ENCODE data around the gene FGFR2.

FGFR2 gene

GRCh38 chr10:121627876-121628581 lies 29.8 kb upstream of the FGFR2 start:
- Mint-ChIP-seq H3K9me3 (no peaks in the 10 kb centered on the region), H3K4me1 (peaks cover 43% of the 10 kb centered on the region), H3K4me3 (no peak overlapping the region), H3K36me3 (ENCODE audit: low read depth) (no peaks in the 10 kb centered on the region), H3K27me3 (ENCODE audit: low read depth, poor library complexity) (peaks cover 21% of the 10 kb centered on the region), H3K27ac (peak overlapping the region; percentile 66)
- TF ChIP-seq CTCF (IDR thresholded peaks at IDR 0.05), result no peak
- DNase-seq, result no peak

- no peak overlapping the region for H3K27ac Mint-ChIP-seq
- peaks cover 47% of the 10 kb centered on the region for H3K4me1 Mint-ChIP-seq
- H3K4me3 Mint-ChIP-seq, result no peak overlapping the region
- no peak for TF ChIP-seq CTCF (IDR thresholded peaks at IDR 0.05)
- no peaks in the 10 kb centered on the region for H3K36me3 Mint-ChIP-seq (ENCODE audit: low read depth)
- peaks cover 29% of the 10 kb centered on the region for H3K27me3 Mint-ChIP-seq (ENCODE audit: low read depth, poor library complexity)
- H3K9me3 Mint-ChIP-seq, result no peaks in the 10 kb centered on the region
- DNase-seq, result no peak
Measured at GRCh38 chr10:121624836-121625486, 26.7 kb upstream of the FGFR2 start.

- peaks cover 20% of the 10 kb centered on the region for H3K9me3 Mint-ChIP-seq
- no peak overlapping the region for H3K4me3 Mint-ChIP-seq
- H3K27me3 Mint-ChIP-seq (ENCODE audit: low read depth, poor library complexity), result peaks cover 26% of the 10 kb centered on the region
- H3K27ac Mint-ChIP-seq, result no peak overlapping the region
- H3K4me1 Mint-ChIP-seq, result peaks cover 48% of the 10 kb centered on the region
- no peaks in the 10 kb centered on the region for H3K36me3 Mint-ChIP-seq (ENCODE audit: low read depth)
- no peak for TF ChIP-seq CTCF (IDR thresholded peaks at IDR 0.05)
- DNase-seq, result no peak
Measured at GRCh38 chr10:121618906-121619305, 20.7 kb upstream of the FGFR2 start.

- peaks cover 48% of the 10 kb centered on the region for H3K4me1 Mint-ChIP-seq
- peaks cover 20% of the 10 kb centered on the region for H3K9me3 Mint-ChIP-seq
- no peak for TF ChIP-seq CTCF (IDR thresholded peaks at IDR 0.05)
- H3K27me3 Mint-ChIP-seq (ENCODE audit: low read depth, poor library complexity), result peaks cover 28% of the 10 kb centered on the region
- no peak overlapping the region for H3K27ac Mint-ChIP-seq
- H3K36me3 Mint-ChIP-seq (ENCODE audit: low read depth), result no peaks in the 10 kb centered on the region
- DNase-seq, result no peak
- no peak overlapping the region for H3K4me3 Mint-ChIP-seq
Measured at GRCh38 chr10:121617176-121617575, 18.9 kb upstream of the FGFR2 start.

- peaks cover 20% of the 10 kb centered on the region for H3K9me3 Mint-ChIP-seq
- no peak overlapping the region for H3K4me3 Mint-ChIP-seq
- peaks cover 29% of the 10 kb centered on the region for H3K27me3 Mint-ChIP-seq (ENCODE audit: low read depth, poor library complexity)
- no peak for TF ChIP-seq CTCF (IDR thresholded peaks at IDR 0.05)
- H3K27ac Mint-ChIP-seq, result no peak overlapping the region
- DNase-seq, result no peak
- H3K36me3 Mint-ChIP-seq (ENCODE audit: low read depth), result no peaks in the 10 kb centered on the region
- H3K4me1 Mint-ChIP-seq, result peaks cover 45% of the 10 kb centered on the region
Measured at GRCh38 chr10:121616291-121616690, 18.0 kb upstream of the FGFR2 start.

GRCh38 chr10:121615836-121616235 lies 17.6 kb upstream of the FGFR2 start:
- H3K27ac Mint-ChIP-seq, result no peak overlapping the region
- H3K9me3 Mint-ChIP-seq, result peaks cover 20% of the 10 kb centered on the region
- H3K27me3 Mint-ChIP-seq (ENCODE audit: low read depth, poor library complexity), result peaks cover 31% of the 10 kb centered on the region
- H3K4me1 Mint-ChIP-seq, result peaks cover 47% of the 10 kb centered on the region
- no peak for DNase-seq
- TF ChIP-seq CTCF (IDR thresholded peaks at IDR 0.05), result no peak
- no peak overlapping the region for H3K4me3 Mint-ChIP-seq
- H3K36me3 Mint-ChIP-seq (ENCODE audit: low read depth), result no peaks in the 10 kb centered on the region

All from nephron progenitor cell (in vitro differentiated cells).